ENCODE data around the gene IER3IP1. TPM values are rescaled to one million over a fixed set of nuclear protein-coding genes. Genes with fewer than 3 reads are reported as not detected.

The IER3IP1 gene
- total and polyA plus RNA-seq, 2 of the 13 experiments (the other 11 are each of a cell fraction or from before 2014, with no cell fraction given), result 18.7 to 26.1 TPM

GRCh38 chr18:47175898-47176575 lies at the start of gene IER3IP1 (continued):
- TF ChIP-seq SNAPC4 (CRISPR knock-in tag; IDR thresholded peaks at IDR 0.05) (peak; percentile 68; the same call in 1 of the 2 replicates), ZNF883 (CRISPR knock-in tag; IDR thresholded peaks at IDR 0.05; ENCODE audit: not compliant biosample characterization) (peak; percentile 75), NR2F1 (CRISPR knock-in tag; IDR thresholded peaks at IDR 0.05) (peak in 1 of 2 experiments; percentile 17; a peak in 1 of 4 replicates), THAP7 (CRISPR knock-in tag; IDR thresholded peaks at IDR 0.05) (0 out of 2 replicates have a peak, but pooled peaks have one; percentile 70), KMT2A (CRISPR knock-in tag; IDR thresholded peaks at IDR 0.05) (peak; percentile 93), ZNF124 (CRISPR knock-in tag; IDR thresholded peaks at IDR 0.05) (peak; percentile 85), MAFG (CRISPR knock-in tag; IDR thresholded peaks at IDR 0.05) (no peak), SP5 (CRISPR knock-in tag; IDR thresholded peaks at IDR 0.05; ENCODE audit: borderline replicate concordance, low read depth) (peak; percentile 20; the same call in 1 of the 2 replicates), CBX2 (IDR thresholded peaks at IDR 0.05; ENCODE audit: low read depth, low read length) (no peak), CBX2 (CRISPR knock-in tag; IDR thresholded peaks at IDR 0.05; ENCODE audit: low read depth) (peak; percentile 90; the same call in 1 of the 2 replicates), ZBTB20 (CRISPR knock-in tag; IDR thresholded peaks at IDR 0.05; ENCODE audit: borderline replicate concordance, low read depth) (peak; percentile 77; the same call in 1 of the 2 replicates), SIX4 (CRISPR knock-in tag; IDR thresholded peaks at IDR 0.05) (peak; percentile 66), MXD3 (CRISPR knock-in tag; IDR thresholded peaks at IDR 0.05) (peak; percentile 60; the same call in 1 of the 2 replicates), RNF2 (conservative IDR thresholded peaks at IDR 0.05; ENCODE audit: low read depth) (peak; percentile 74)
- TF ChIP-seq, protein P1, sequence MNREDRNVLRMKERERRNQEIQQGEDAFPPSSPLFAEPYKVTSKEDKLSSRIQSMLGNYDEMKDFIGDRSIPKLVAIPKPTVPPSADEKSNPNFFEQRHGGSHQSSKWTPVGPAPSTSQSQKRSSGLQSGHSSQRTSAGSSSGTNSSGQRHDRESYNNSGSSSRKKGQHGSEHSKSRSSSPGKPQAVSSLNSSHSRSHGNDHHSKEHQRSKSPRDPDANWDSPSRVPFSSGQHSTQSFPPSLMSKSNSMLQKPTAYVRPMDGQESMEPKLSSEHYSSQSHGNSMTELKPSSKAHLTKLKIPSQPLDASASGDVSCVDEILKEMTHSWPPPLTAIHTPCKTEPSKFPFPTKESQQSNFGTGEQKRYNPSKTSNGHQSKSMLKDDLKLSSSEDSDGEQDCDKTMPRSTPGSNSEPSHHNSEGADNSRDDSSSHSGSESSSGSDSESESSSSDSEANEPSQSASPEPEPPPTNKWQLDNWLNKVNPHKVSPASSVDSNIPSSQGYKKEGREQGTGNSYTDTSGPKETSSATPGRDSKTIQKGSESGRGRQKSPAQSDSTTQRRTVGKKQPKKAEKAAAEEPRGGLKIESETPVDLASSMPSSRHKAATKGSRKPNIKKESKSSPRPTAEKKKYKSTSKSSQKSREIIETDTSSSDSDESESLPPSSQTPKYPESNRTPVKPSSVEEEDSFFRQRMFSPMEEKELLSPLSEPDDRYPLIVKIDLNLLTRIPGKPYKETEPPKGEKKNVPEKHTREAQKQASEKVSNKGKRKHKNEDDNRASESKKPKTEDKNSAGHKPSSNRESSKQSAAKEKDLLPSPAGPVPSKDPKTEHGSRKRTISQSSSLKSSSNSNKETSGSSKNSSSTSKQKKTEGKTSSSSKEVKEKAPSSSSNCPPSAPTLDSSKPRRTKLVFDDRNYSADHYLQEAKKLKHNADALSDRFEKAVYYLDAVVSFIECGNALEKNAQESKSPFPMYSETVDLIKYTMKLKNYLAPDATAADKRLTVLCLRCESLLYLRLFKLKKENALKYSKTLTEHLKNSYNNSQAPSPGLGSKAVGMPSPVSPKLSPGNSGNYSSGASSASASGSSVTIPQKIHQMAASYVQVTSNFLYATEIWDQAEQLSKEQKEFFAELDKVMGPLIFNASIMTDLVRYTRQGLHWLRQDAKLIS (CRISPR knock-in tag; IDR thresholded peaks at IDR 0.05), result no peak
- TF ChIP-seq, protein P2, sequence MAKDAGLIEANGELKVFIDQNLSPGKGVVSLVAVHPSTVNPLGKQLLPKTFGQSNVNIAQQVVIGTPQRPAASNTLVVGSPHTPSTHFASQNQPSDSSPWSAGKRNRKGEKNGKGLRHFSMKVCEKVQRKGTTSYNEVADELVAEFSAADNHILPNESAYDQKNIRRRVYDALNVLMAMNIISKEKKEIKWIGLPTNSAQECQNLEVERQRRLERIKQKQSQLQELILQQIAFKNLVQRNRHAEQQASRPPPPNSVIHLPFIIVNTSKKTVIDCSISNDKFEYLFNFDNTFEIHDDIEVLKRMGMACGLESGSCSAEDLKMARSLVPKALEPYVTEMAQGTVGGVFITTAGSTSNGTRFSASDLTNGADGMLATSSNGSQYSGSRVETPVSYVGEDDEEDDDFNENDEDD (CRISPR knock-in tag; IDR thresholded peaks at IDR 0.05; ENCODE audit: borderline replicate concordance), result peak; percentile 88
